HG03342 (cell line): Measurements from ENCODE around the gene GNPDA1.
"Not testable (repeated sequence)": the region's sequence is repeated elsewhere in the genome, so short reads cannot be mapped to it uniquely, and the experiment has no call there.

Experiments
- ATAC-seq: cut with Tn5 transposase; IDR thresholded peaks from one replicate; pipeline ENCODE4 v1.9.1; 2021; ENCODE audit warnings: mild to moderate bottlenecking, moderate library complexity; ENCODE audit not compliant: unreplicated experiment

GNPDA1 gene

GRCh38 chr5:142012792-142013388 lies at the start of gene GNPDA1:
GNPDA1 (minus strand) TSS chr5:142013027; CDS start chr5:142012035, 992 bp downstream.
- peak; percentile 65 for ATAC-seq

DNA sequence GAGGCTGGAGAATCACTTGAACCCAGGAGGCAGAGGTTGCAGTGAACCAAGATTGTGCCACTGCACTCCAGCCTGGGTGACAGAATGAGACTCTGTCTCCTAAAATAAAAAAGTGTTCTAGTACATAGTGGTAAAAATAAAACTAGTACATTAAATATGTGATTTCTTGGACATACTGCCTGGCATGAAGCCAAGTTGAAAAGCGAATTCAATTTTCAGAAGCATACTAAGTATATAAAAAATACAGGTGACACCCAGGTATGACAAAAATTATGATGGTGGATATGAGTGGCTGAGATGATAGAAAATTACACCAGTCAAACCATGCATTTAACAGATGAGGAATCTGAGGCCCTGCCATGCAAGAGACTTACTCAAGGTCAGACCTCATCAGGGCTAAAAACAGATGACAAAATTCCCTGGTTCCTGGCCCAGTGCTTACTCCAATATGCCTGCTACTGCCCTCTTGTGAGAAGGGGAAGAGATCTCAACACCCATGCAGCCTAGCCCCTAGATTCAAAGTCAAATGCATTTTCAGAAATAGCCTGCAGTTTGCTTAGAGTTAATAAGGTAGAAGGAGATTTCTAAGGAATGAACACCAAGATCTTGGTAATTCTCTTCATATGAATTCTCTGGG lies 46.6 kb upstream of the GNPDA1 start:
- ATAC-seq: no peak

DNA sequence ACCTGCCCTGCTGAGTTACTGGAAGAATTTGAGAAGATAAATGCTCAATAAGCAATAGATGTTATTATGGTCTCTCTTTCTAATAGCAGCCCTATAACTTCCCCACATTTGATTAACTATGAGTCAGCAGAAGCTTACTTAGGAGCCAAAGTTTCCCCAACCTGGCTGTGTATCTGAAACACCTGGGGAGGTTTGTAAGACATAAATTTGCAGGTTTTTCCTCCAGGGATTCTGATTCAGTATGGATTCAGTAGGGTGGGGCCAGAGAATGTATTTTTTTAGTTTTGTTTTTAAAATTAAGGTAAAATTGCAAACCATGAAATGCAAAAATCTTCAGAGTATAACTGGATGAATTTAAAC lies 44.9 kb upstream of the GNPDA1 start:
- ATAC-seq: no peak

GRCh38 chr5:142056816-142057696 lies 44.2 kb upstream of the GNPDA1 start:
- no peak for ATAC-seq

DNA sequence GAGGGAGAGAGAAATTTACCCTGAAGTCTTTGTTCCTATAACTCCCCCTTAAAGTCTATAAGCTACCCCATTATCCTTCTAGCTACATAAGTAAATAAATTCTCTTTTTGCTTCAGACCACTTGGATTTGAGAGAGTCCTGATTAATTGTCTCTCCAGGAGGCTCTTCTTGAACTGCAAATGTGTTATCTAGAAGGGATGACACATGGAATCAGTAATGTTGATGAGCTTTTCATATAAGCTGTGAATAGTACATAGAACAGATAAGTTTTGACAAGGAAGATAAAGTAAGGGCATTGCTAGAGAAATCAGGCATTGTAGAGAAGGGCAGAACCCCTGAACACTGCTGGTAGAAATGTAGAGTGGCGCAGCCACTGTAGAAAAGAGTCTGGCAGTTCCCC lies 42.5 kb upstream of the GNPDA1 start:
- no peak for ATAC-seq

- no peak for ATAC-seq
Measured at GRCh38 chr5:142053426-142054151, 40.8 kb upstream of the GNPDA1 start.

DNA sequence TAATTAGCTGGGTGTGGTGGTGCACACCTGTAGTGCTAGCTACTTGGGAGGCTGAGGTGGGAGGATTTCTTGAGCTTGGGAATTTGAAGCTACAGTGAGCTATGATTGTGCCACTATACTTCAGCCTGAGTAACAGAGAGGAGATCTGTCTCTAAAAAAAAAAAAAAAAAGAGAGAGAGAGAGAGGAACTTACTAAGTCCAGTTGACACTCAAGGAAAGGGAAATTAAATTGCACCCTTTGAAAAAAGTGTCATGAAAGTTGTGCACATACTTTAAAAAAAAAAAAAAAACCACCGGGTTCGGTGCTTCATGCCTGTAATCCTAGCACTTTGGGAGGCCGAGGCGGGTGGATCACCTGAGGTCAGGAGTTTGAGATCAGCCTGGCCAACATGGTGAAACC lies 39.2 kb upstream of the GNPDA1 start:
- ATAC-seq: not testable (repeated sequence)

GRCh38 chr5:142048272-142048671 lies 35.4 kb upstream of the GNPDA1 start:
- ATAC-seq: no peak

GRCh38 chr5:142046191-142046590 lies 33.4 kb upstream of the GNPDA1 start:
- ATAC-seq: no peak

DNA sequence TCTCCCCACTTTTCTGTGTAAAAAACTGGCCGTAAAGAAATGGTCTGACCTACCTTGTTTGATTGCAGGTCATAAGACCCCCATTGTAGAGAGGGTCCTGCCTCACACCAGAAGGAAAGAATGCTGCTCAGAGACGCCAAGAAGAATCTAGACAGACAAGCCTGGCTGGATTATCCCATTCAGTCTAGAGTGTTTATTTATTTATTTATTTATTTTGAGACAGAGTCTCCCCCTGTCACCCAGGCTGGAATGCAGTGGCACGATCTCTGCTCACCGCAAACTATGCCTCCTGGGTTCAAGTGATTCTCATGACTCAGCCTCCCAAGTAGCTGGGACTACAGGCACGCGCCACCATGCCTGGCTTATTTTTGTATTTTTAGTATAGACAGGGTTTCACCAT lies 28.1 kb upstream of the GNPDA1 start:
- ATAC-seq: not testable (repeated sequence)

DNA sequence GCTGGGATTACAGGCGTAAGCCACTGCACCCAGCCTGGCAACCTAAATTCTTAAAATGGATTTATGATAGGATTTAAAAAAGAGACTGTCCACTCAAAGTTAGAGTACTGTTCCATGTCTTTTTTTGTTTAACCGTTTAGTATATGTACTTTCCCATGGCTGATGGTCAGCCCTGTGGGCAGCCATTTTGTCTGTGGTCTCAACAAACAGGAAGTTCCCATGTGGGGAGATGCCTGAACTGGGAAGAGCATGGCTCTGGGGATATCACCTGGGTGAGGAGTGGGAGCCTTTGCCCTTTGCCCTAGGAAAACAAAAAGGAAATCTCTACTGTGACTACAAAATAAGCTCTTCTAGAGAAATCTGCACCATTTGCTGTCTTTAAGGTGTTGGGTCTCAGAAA lies 27.5 kb upstream of the GNPDA1 start:
- no peak for ATAC-seq

GRCh38 chr5:142038735-142039134 lies 25.9 kb upstream of the GNPDA1 start:
- ATAC-seq: no peak

DNA sequence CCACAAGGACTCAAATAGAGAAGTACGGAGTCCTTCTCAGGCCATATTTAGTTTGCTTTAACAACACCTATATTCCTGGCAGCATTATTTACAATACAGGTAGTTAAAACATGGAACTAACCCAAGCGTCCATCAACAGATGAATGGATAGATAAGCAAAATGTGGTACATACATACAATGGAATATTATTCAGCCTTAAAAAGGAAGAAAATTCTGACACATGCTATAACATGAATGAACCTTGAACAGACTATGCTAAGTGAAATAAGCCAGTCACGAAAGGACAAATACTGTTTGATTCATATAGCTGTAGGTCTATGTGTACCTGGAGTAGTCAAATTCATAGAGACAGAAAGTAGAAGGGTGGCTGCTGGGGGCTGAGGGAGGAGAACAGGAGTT lies 24.8 kb upstream of the GNPDA1 start:
- not testable (repeated sequence) for ATAC-seq

GRCh38 chr5:142036918-142037317 lies 24.1 kb upstream of the GNPDA1 start:
- ATAC-seq: no peak

GRCh38 chr5:142034994-142035393 lies 22.2 kb upstream of the GNPDA1 start:
- no peak for ATAC-seq

DNA sequence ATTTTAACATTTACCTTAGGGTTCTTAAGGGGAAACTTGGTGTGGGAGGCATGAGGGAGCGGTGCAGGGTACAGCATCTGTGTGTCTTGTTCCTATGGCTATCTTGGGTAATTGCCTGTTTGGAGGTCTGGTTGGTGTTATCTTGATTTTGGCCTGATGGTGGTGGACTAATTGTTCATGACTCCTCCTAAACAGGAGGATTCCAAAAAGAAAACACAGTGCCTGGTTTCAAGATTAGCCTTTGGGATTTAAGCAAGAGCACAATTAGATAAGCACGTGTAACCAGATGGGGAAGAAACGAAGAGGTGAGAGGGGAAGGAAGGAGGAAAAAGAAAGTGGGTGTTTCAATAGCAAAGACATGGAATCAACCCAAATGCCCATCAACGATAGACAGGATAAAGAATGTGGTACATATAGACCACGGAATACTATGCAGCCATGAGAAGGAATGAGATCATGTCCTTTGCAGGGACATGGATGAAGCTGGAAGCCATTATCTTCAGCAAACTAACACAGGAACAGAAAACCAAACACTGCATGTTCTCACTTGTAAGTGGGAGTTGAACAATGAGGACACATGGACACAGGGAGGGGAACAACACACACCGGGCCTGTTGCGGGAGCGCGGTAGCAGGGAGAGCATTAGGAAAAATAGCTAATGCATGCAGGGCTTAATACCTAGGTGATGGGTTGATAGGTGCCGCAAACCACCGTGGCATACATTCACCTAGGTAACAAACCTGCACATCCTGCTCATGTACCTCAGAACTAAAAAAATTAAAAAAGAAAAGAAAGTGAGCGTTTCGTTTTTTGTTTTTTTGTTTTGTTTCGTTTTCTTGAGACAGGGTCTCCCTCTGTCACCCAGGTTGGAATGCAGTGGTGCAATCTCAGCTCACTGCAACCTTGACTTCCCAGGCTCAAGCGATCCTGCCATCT lies 21.1 kb upstream of the GNPDA1 start:
- ATAC-seq: not testable (repeated sequence)

DNA sequence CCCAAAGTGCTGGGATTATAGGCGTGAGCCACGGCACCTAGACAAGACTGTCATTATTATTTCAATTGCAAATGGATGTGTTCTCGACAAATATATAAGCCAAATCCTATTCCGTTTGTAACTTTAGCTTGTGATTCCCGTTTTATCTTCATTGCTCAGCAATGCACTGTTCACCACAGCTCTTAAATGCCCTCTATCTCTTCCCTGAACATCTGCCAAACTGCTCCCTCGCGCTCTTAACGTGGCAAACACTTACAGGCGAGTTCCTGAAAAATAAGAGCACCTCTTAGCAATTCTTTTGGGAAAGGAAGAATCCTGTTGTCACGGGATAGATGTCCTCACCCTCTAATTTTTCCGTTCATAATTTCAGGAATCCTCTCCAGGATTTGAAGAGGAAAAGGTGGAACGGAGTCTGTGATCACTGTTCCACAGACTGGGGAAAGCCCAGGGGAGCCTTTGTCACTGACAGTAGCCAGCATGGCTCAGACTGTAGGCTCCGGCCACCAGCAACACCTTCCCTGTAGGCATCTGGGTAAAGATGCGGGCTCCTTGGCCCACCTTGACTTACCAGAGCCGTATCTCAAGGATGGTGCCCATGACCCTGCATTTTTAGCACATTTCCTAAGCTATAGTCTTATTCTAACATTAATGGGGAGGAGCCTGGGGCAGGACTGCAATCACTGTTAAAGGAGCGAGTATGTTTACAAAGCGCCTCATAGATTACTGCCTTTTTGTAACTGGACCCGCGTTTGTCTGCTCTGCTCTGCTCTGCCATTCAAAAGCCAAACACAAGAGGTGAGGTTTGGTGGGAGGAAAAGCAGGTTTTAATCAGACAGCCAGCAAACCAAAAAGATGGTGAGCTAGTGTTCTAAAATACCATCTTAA lies 20.2 kb upstream of the GNPDA1 start:
- ATAC-seq: no peak

DNA sequence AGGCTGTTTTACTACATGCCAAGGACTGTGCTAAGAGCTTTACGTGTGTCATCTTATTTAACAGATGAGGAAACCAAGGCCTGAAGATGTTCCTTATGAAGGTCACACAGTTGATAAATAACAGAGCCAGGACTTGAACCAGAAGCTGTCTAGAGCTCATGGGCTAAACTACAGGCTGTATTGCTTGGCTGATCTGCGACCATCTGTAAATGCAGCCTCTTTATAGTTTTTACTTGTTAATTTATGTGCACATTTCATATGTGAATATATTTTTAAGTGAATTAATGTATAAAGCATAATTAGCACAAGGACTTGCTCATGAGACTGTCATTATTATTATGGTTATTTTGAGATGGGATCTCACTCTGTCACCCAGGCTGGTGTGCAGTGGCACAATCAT lies 19.3 kb upstream of the GNPDA1 start:
- no peak for ATAC-seq

- no peak for ATAC-seq
Measured at GRCh38 chr5:142025637-142026036, 12.8 kb upstream of the GNPDA1 start.
